ENCODE measurements around the gene ANAPC10.

ANAPC10 gene

GRCh38 chr4:144985014-144985413 lies 113.0 kb downstream of the ANAPC10 start:
- no peak overlapping the region for H3K9ac ChIP-seq (ENCODE audit: low read length)
- no peaks in the 10 kb centered on the region for H3K27me3 ChIP-seq (replicated peaks; ENCODE audit: insufficient read depth, low read length)
- H3K4me2 ChIP-seq (ENCODE audit: low read depth, low read length), result no peak overlapping the region
- H3K9me3 ChIP-seq (replicated peaks; ENCODE audit: insufficient read depth, low read length), result no peaks in the 10 kb centered on the region
- H3K4me1 ChIP-seq (ENCODE audit: low read length), result no peaks in the 10 kb centered on the region
- H3K79me2 ChIP-seq (ENCODE audit: low read length), result no peaks in the 10 kb centered on the region
- H3K4me3 ChIP-seq (ENCODE audit: low read length), result no peak overlapping the region
- no peaks in the 10 kb centered on the region for H3K9me2 ChIP-seq (replicated peaks; ENCODE audit: insufficient read depth, low read length)
- no peaks in the 10 kb centered on the region for H3K36me3 ChIP-seq (replicated peaks; ENCODE audit: insufficient read depth, low read length)
- TF ChIP-seq CTCF (IDR thresholded peaks at IDR 0.05; ENCODE audit: low read length) (no peak), EZH2phosphoT487 (IDR thresholded peaks at IDR 0.05; ENCODE audit: low read length) (no peak)
- H3K27ac ChIP-seq (ENCODE audit: low read length), result no peak overlapping the region
- no peaks in the 10 kb centered on the region for H4K20me1 ChIP-seq (ENCODE audit: insufficient read depth, low read length)
- no peaks in the 10 kb centered on the region for H3F3A ChIP-seq (ENCODE audit: insufficient read depth, low read length)
- H2AFZ ChIP-seq (ENCODE audit: low read length), result no peak overlapping the region
- DNase-seq, result no peak

- Histone ChIP-seq H3K27me3 (replicated peaks; ENCODE audit: insufficient read depth, low read length) (no peaks in the 10 kb centered on the region), H3K27ac (ENCODE audit: low read length) (no peak overlapping the region), H3K4me3 (ENCODE audit: low read length) (no peak overlapping the region)
Measured at GRCh38 chr4:144984241-144984640, 113.8 kb downstream of the ANAPC10 start.

GRCh38 chr4:144975718-144976117 lies 122.3 kb downstream of the ANAPC10 start:
- Histone ChIP-seq H3K4me1 (ENCODE audit: low read length) (no peaks in the 10 kb centered on the region), H2AFZ (ENCODE audit: low read length) (no peak overlapping the region), H3F3A (ENCODE audit: insufficient read depth, low read length) (no peaks in the 10 kb centered on the region), H3K9me2 (replicated peaks; ENCODE audit: insufficient read depth, low read length) (no peaks in the 10 kb centered on the region), H3K4me3 (ENCODE audit: low read length) (no peak overlapping the region), H3K4me2 (ENCODE audit: low read depth, low read length) (no peak overlapping the region), H3K27ac (ENCODE audit: low read length) (no peak overlapping the region), H3K9me3 (replicated peaks; ENCODE audit: insufficient read depth, low read length) (no peaks in the 10 kb centered on the region), H3K79me2 (ENCODE audit: low read length) (no peaks in the 10 kb centered on the region), H3K27me3 (replicated peaks; ENCODE audit: insufficient read depth, low read length) (no peaks in the 10 kb centered on the region), H3K36me3 (replicated peaks; ENCODE audit: insufficient read depth, low read length) (no peaks in the 10 kb centered on the region), H3K9ac (ENCODE audit: low read length) (no peak overlapping the region), H4K20me1 (ENCODE audit: insufficient read depth, low read length) (no peaks in the 10 kb centered on the region)
- TF ChIP-seq EZH2phosphoT487 (IDR thresholded peaks at IDR 0.05; ENCODE audit: low read length) (no peak), CTCF (IDR thresholded peaks at IDR 0.05; ENCODE audit: low read length) (no peak), EZH2 (optimal IDR thresholded peaks at IDR 0.05; ENCODE audit: low read depth, low read length) (no peak)
- DNase-seq, result no peak

More at GRCh38 chr4:144984241-144984640, 113.8 kb downstream of the ANAPC10 start:
- Histone ChIP-seq H3K4me1 (ENCODE audit: low read length) (no peaks in the 10 kb centered on the region), H4K20me1 (ENCODE audit: insufficient read depth, low read length) (no peaks in the 10 kb centered on the region), H3K36me3 (replicated peaks; ENCODE audit: insufficient read depth, low read length) (no peaks in the 10 kb centered on the region), H3K9me3 (replicated peaks; ENCODE audit: insufficient read depth, low read length) (no peaks in the 10 kb centered on the region), H3K9me2 (replicated peaks; ENCODE audit: insufficient read depth, low read length) (no peaks in the 10 kb centered on the region), H3F3A (ENCODE audit: insufficient read depth, low read length) (no peaks in the 10 kb centered on the region), H3K4me2 (ENCODE audit: low read depth, low read length) (no peak overlapping the region), H2AFZ (ENCODE audit: low read length) (no peak overlapping the region), H3K9ac (ENCODE audit: low read length) (no peak overlapping the region), H3K79me2 (ENCODE audit: low read length) (no peaks in the 10 kb centered on the region)
- no peak for TF ChIP-seq EZH2 (optimal IDR thresholded peaks at IDR 0.05; ENCODE audit: low read depth, low read length)
- TF ChIP-seq CTCF (IDR thresholded peaks at IDR 0.05; ENCODE audit: low read length), result no peak
- no peak for TF ChIP-seq EZH2phosphoT487 (IDR thresholded peaks at IDR 0.05; ENCODE audit: low read length)
- no peak for DNase-seq
